ENCODE measurements around the gene PRRT3. TPM values are rescaled to one million over a fixed set of nuclear protein-coding genes. Genes with fewer than 3 reads are reported as not detected.

PRRT3 gene
- total RNA-seq, 1 experiment from 2014 or later: 19.5 TPM

GRCh38 chr3:9949115-9949514 is 3.1 kb downstream of the PRRT3 start:
- peaks cover 3 to 13% of the 10 kb centered on the region in 2 experiments for H3K4me1 Mint-ChIP-seq
- Histone ChIP-seq H2AFZ (ENCODE audit: low read length) (no peak overlapping the region), H3K18ac (ENCODE audit: insufficient read length, low read depth, low read length) (no peak overlapping the region), H4K5ac (ENCODE audit: insufficient read length, low read depth, low read length) (no peak overlapping the region), H3K27me3 (ENCODE audit: insufficient read depth, low read length) (no peaks in the 10 kb centered on the region), H3K56ac (ENCODE audit: insufficient read length, low read depth, low read length) (no peak overlapping the region), H2BK15ac (ENCODE audit: low read depth, low read length) (no peak overlapping the region), H3K27ac (ENCODE audit: insufficient read length, low read depth, low read length) (no peak overlapping the region), H3K79me1 (ENCODE audit: insufficient read depth, low read depth, low read length, poor library complexity, severe bottlenecking) (no peaks in the 10 kb centered on the region), H3K4me1 (ENCODE audit: insufficient read depth, low read length) (no peaks in the 10 kb centered on the region), H4K91ac (ENCODE audit: insufficient read length, low read depth, low read length) (no peak overlapping the region), H3K23ac (ENCODE audit: insufficient read length, low read depth, low read length) (no peak overlapping the region), H2BK120ac (ENCODE audit: low read depth, low read length, poor library complexity, severe bottlenecking) (no peak overlapping the region), H3K4ac (ENCODE audit: low read depth, low read length) (no peak overlapping the region), H3T11ph (ENCODE audit: low read length) (no peak overlapping the region), H2AK5ac (ENCODE audit: insufficient read length, low read length) (no peak overlapping the region), H3K79me2 (ENCODE audit: insufficient read depth, low read length) (no peaks in the 10 kb centered on the region), H3K4me2 (ENCODE audit: insufficient read depth, insufficient read length, low read length) (no peak overlapping the region), H2BK5ac (ENCODE audit: insufficient read length, low read length) (no peak overlapping the region), H3K9ac (ENCODE audit: extremely low read depth, insufficient read length, low read length) (no peak overlapping the region), H2BK20ac (ENCODE audit: low read depth, low read length, poor library complexity, severe bottlenecking) (no peak overlapping the region), H3K14ac (ENCODE audit: insufficient read depth, low read length) (no peak overlapping the region), H3K23me2 (ENCODE audit: insufficient read length, low read depth, low read length, poor library complexity, severe bottlenecking) (peaks cover 20% of the 10 kb centered on the region), H3K9me3 (ENCODE audit: control insufficient read depth, low read depth, low read length) (no peaks in the 10 kb centered on the region), H4K20me1 (ENCODE audit: control insufficient read depth, insufficient read depth, insufficient read length) (no peaks in the 10 kb centered on the region), H2BK12ac (ENCODE audit: insufficient read length, low read depth, low read length) (no peak overlapping the region), H4K8ac (replicated peaks; ENCODE audit: insufficient read length, low read depth, low read length) (no peak overlapping the region)
- peaks cover 2 to 9% (median 7%) of the 10 kb centered on the region in 3 experiments; a peak in 5 of 7 replicates for H3K36me3 Mint-ChIP-seq (ENCODE audit: insufficient read depth in 1 of 3, low read depth in 3 of 3)
- DNase-seq: peak; percentile 21
- H3K9me3 Mint-ChIP-seq: no peaks in the 10 kb centered on the region
- WGBS (ENCODE audit: extremely low coverage, insufficient read length, low lambda C conversion rate): no CpG with 5 or more reads among the region's 7 CpGs
- H3K4me3 Mint-ChIP-seq: no peak overlapping the region
- peaks cover 27% of the 10 kb centered on the region for H3K27me3 Mint-ChIP-seq (ENCODE audit: low read depth)
- TF ChIP-seq, protein P1, sequence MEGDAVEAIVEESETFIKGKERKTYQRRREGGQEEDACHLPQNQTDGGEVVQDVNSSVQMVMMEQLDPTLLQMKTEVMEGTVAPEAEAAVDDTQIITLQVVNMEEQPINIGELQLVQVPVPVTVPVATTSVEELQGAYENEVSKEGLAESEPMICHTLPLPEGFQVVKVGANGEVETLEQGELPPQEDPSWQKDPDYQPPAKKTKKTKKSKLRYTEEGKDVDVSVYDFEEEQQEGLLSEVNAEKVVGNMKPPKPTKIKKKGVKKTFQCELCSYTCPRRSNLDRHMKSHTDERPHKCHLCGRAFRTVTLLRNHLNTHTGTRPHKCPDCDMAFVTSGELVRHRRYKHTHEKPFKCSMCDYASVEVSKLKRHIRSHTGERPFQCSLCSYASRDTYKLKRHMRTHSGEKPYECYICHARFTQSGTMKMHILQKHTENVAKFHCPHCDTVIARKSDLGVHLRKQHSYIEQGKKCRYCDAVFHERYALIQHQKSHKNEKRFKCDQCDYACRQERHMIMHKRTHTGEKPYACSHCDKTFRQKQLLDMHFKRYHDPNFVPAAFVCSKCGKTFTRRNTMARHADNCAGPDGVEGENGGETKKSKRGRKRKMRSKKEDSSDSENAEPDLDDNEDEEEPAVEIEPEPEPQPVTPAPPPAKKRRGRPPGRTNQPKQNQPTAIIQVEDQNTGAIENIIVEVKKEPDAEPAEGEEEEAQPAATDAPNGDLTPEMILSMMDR (conservative IDR thresholded peaks at IDR 0.05): no peak
- no peak overlapping the region for H3K27ac Mint-ChIP-seq

Data from H9 (cell line).